Hepatocyte (in vitro differentiated cells): Measurements from ENCODE around the gene SLC12A6. TPM values are rescaled to one million over a fixed set of nuclear protein-coding genes. Genes with fewer than 3 reads are reported as not detected.
"Not testable (repeated sequence)": the region's sequence is repeated elsewhere in the genome, so short reads cannot be mapped to it uniquely, and the experiment has no call there.

Experiments
- DNase-seq: peaks from one replicate; pipeline ENCODE4 v3.0.0-alpha.2; 2016; ENCODE audit warnings: low spot score
- H2AFZ ChIP-seq: fragments of 200-600 bp; sonication (generic); 2 replicates; pipeline ENCODE4 v1.6.0; 2016; ENCODE audit warnings: antibody characterized with exemption, mild to moderate bottlenecking
- H3K27ac ChIP-seq: fragments of 200-600 bp; sonication (generic); 2 replicates; pipeline ENCODE4 v1.5.1; 2016; ENCODE audit warnings: mild to moderate bottlenecking
- H3K27me3 ChIP-seq: fragments of 200-600 bp; sonication (generic); 2 replicates; pipeline ENCODE4 v1.6.1; 2016
- H3K36me3 ChIP-seq: fragments of 200-600 bp; sonication (generic); replicated peaks from 2 replicates; pipeline ENCODE4 v1.5.1; 2016; ENCODE audit warnings: low read depth; ENCODE audit not compliant: insufficient read depth
- H3K4me1 ChIP-seq: fragments of 200-600 bp; sonication (generic); 2 replicates; pipeline ENCODE4 v1.5.1; 2016; ENCODE audit warnings: mild to moderate bottlenecking, moderate library complexity; ENCODE audit not compliant: insufficient read depth
- H3K4me2 ChIP-seq: fragments of 200-600 bp; sonication (generic); 2 replicates; pipeline ENCODE4 v1.6.0; 2016
- H3K4me3 ChIP-seq: fragments of 200-600 bp; sonication (generic); 2 replicates; pipeline ENCODE4 v1.5.1; 2016; ENCODE audit warnings: mild to moderate bottlenecking
- H3K79me2 ChIP-seq: fragments of 200-600 bp; sonication (generic); 2 replicates; pipeline ENCODE4 v1.6.0; 2017; ENCODE audit warnings: mild to moderate bottlenecking
- H3K9me2 ChIP-seq: fragments of 200-600 bp; sonication (generic); replicated peaks from 2 replicates; pipeline ENCODE4 v1.6.0; 2017; ENCODE audit warnings: mild to moderate bottlenecking; ENCODE audit not compliant: insufficient read depth
- H3K9me3 ChIP-seq: fragments of 200-600 bp; sonication (generic); 2 replicates; pipeline ENCODE4 v1.5.1; 2016; ENCODE audit warnings: low read depth, mild to moderate bottlenecking
- H4K20me1 ChIP-seq: fragments of 200-600 bp; sonication (generic); 2 replicates; pipeline ENCODE4 v1.6.0; 2016; ENCODE audit warnings: mild to moderate bottlenecking; ENCODE audit not compliant: insufficient read depth, poor library complexity, severe bottlenecking
- CTCF ChIP-seq: fragments of 200-600 bp; sonication (generic); IDR thresholded peaks from 2 replicates; pipeline ENCODE4 v1.5.1; 2016; ENCODE audit warnings: antibody characterized with exemption, mild to moderate bottlenecking; ENCODE audit not compliant: poor library complexity
- EZH2 ChIP-seq: fragments of 200-600 bp; sonication (generic); IDR thresholded peaks from 2 replicates; pipeline ENCODE4 v1.6.1; 2016; ENCODE audit warnings: antibody characterized with exemption, mild to moderate bottlenecking, borderline replicate concordance
- EZH2phosphoT487 ChIP-seq: fragments of 200-600 bp; sonication (generic); IDR thresholded peaks from one replicate; pipeline ENCODE4 v1.6.1; 2018; ENCODE audit warnings: antibody characterized with exemption, mild to moderate bottlenecking, low read depth, moderate library complexity; ENCODE audit not compliant: unreplicated experiment, severe bottlenecking
- WGBS: methylation state at CpG from one replicate; pipeline ENCODE4 v1.1.6; 2016; ENCODE audit warnings: low lambda C conversion rate; ENCODE audit errors: missing lambda C conversion rate; 5-methylcytosine and 5-hydroxymethylcytosine counted together
- polyA plus RNA-seq: library from polyadenylated mRNA; unstranded; fragments of >200 nt; fragmentation: Nextera tagmentation; extraction: Ambion mirVana; gene quantifications from 2 replicates; pipeline ENCODE4 v1.2.1, GENCODE V29; 2016
- total RNA-seq: library from RNA; depleted of rRNA; stranded (reverse); fragments of >200 nt; gene quantifications from 2 replicates; pipeline ENCODE4 v1.2.3, GENCODE V29; 2014

The SLC12A6 gene
- total and polyA plus RNA-seq, 2 experiments from 2014 or later = 7.4 to 13.1 TPM

- peak within 1 kb of the TSS; percentile 76 for H3K4me3 ChIP-seq
Observed at GRCh38 chr15:34342737-34343575, 5.4 kb upstream of the SLC12A6 start, which contains the start of the genes NOP10 and NUTM1. TSS of gene NOP10 (minus strand) at chr15:34343136. CDS start at chr15:34343073, 63 bp downstream. TSS of gene NUTM1 (plus strand) at chr15:34343315. CDS start at chr15:34343697, 382 bp downstream.

GRCh38 chr15:34342213-34342736 lies 4.7 kb upstream of the SLC12A6 start:
- peaks cover 29% of the 10 kb centered on the region for H3K79me2 ChIP-seq
- H2AFZ ChIP-seq = peak overlapping the region; percentile 85
- peak overlapping the region; percentile 81 for H3K4me2 ChIP-seq
- H3K36me3 ChIP-seq, H3K4me1 ChIP-seq, H3K9me3 ChIP-seq, H4K20me1 ChIP-seq, DNase-seq, H3K9me2 ChIP-seq, H3K27me3 ChIP-seq: not testable (repeated sequence)
- 37% methylated on average over 26 of the region's 26 CpGs for WGBS
- H3K4me3 ChIP-seq = peak overlapping the region; percentile 76
- peak overlapping the region; percentile 95 for H3K27ac ChIP-seq

More at GRCh38 chr15:34342737-34343575, 5.4 kb upstream of the SLC12A6 start, which contains the start of the genes NOP10 and NUTM1:
- H3K4me1 ChIP-seq = peaks cover 7% of the 10 kb centered on the region
- H3K79me2 ChIP-seq = peaks cover 29% of the 10 kb centered on the region
- WGBS = 1% methylated on average over 38 of the region's 38 CpGs
- H3K36me3 ChIP-seq = no peaks in the 10 kb centered on the region
- peak; percentile 94 for DNase-seq
- H2AFZ ChIP-seq = peak within 1 kb of the TSS; percentile 85
- H4K20me1 ChIP-seq = no peaks in the 10 kb centered on the region
- peak within 1 kb of the TSS; percentile 81 for H3K4me2 ChIP-seq
- H3K27ac ChIP-seq = peak within 1 kb of the TSS; percentile 95
- no peak for TF ChIP-seq EZH2phosphoT487
- TF ChIP-seq CTCF = peak; percentile 97
- H3K9me2 ChIP-seq = no peaks in the 10 kb centered on the region
- no peaks in the 10 kb centered on the region for H3K9me3 ChIP-seq
- no peaks in the 10 kb centered on the region for H3K27me3 ChIP-seq

- Histone ChIP-seq H3K27me3 (no peaks in the 10 kb centered on the region), H3K36me3 (no peaks in the 10 kb centered on the region), H3K27ac (peak overlapping the region; percentile 95), H2AFZ (peak overlapping the region; percentile 85), H3K79me2 (peaks cover 29% of the 10 kb centered on the region), H3K4me2 (peak overlapping the region; percentile 81), H3K4me1 (peaks cover 7% of the 10 kb centered on the region), H3K9me2 (no peaks in the 10 kb centered on the region), H3K4me3 (peak overlapping the region; percentile 76), H3K9me3 (no peaks in the 10 kb centered on the region), H4K20me1 (no peaks in the 10 kb centered on the region)
- DNase-seq = no peak
- 98% methylated on average over 15 of the region's 15 CpGs for WGBS
- no peak for TF ChIP-seq CTCF
- TF ChIP-seq EZH2phosphoT487 = no peak
- TF ChIP-seq EZH2 = no peak
Observed at GRCh38 chr15:34341381-34342212, 4.0 kb upstream of the SLC12A6 start.
